Measurements from ENCODE around the gene PRKAG2.
A peak's percentile ranks its signal among the peaks of the same experiment; 100 is the strongest.
"Not testable (repeated sequence)": the region's sequence is repeated elsewhere in the genome, so short reads cannot be mapped to it uniquely, and the experiment has no call there.

The PRKAG2 gene

GRCh38 chr7:151524845-151525244 is 352.1 kb downstream of the PRKAG2 start:
- no peak for DNase-seq

- DNase-seq, result no peak
Measured at GRCh38 chr7:151524331-151524730, 352.6 kb downstream of the PRKAG2 start.

- no peak for DNase-seq
Measured at GRCh38 chr7:151520419-151521261, 356.3 kb downstream of the PRKAG2 start.

- peak; percentile 94 to 98 for DNase-seq
Measured at GRCh38 chr7:151519765-151520418, 357.0 kb downstream of the PRKAG2 start, which contains the start of gene RHEB. RHEB (minus strand) TSS chr7:151519895; CDS start chr7:151519511, 384 bp downstream.

- not testable (repeated sequence) for DNase-seq
Measured at GRCh38 chr7:151518947-151519764, 357.8 kb downstream of the PRKAG2 start.

GRCh38 chr7:151518105-151518946 is 358.6 kb downstream of the PRKAG2 start:
- DNase-seq, result no peak

GRCh38 chr7:151517601-151518104 is 359.3 kb downstream of the PRKAG2 start:
- no peak for DNase-seq

GRCh38 chr7:151515276-151515565 is 361.7 kb downstream of the PRKAG2 start:
- DNase-seq, result no peak

- no peak for DNase-seq
Measured at GRCh38 chr7:151514461-151515275, 362.2 kb downstream of the PRKAG2 start.

- DNase-seq, result no peak
Measured at GRCh38 chr7:151513133-151513532, 363.8 kb downstream of the PRKAG2 start.

- DNase-seq, result no peak
Measured at GRCh38 chr7:151512353-151512752, 364.6 kb downstream of the PRKAG2 start.

GRCh38 chr7:151511946-151512345 is 365.0 kb downstream of the PRKAG2 start:
- no peak for DNase-seq

GRCh38 chr7:151511270-151511669 is 365.6 kb downstream of the PRKAG2 start:
- no peak for DNase-seq

GRCh38 chr7:151509670-151510333 is 367.1 kb downstream of the PRKAG2 start:
- no peak for DNase-seq

GRCh38 chr7:151508991-151509390 is 367.9 kb downstream of the PRKAG2 start:
- DNase-seq, result no peak

GRCh38 chr7:151507806-151508205 is 369.1 kb downstream of the PRKAG2 start:
- no peak for DNase-seq

- no peak for DNase-seq
Measured at GRCh38 chr7:151506901-151507382, 370.0 kb downstream of the PRKAG2 start.
